ENCODE results near the gene PPARA.

The PPARA gene

DNA sequence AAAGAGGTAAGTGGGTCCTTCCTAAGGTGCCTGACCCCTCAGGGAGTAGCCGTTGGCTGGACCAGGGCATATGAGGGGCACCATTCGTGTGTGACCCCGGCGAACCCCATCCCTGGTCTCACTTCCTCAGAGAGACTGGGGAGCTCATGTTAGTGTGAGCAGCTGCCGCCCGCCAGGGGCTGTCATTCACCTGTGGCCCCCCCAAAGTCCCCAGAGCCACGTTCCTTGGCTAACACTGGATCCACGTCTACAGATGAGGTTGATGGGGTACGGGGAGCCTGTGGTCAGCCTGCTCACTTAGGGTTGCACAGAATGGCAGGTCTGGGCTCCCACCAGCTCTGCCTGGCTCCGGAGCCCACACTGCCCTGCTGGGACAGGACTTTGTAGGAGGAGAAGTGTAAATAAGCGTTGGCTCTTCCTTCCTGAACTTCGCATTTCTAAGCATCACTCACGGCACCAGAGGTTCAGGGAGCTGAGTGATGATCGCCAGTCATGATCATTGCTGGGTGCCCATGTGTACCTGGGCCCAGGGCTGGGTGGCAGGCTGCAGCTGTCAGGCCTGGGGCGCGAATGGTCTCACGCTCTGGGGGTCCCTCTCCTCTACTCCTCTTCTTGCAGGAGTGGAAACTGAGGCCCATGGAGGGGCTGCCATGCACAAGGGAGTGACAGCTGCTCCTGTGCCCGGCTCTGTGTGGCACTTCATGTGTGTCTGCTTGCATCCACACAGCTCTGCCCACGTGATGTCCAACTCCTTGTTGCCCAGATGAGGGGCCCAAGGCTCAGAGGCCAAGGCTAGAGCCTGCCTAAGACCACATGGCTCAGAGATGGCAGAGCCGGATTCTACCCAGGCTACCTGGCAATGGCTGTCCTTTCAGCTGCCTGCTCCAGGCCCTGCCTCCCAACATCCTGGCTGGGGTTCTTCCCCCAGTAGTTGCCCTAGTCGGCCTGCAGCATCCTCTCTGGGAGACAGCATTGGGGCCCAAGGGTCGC, 128.6 kb downstream of the PPARA start:
- DNase-seq (ENCODE audit: low read depth): no peak

DNA sequence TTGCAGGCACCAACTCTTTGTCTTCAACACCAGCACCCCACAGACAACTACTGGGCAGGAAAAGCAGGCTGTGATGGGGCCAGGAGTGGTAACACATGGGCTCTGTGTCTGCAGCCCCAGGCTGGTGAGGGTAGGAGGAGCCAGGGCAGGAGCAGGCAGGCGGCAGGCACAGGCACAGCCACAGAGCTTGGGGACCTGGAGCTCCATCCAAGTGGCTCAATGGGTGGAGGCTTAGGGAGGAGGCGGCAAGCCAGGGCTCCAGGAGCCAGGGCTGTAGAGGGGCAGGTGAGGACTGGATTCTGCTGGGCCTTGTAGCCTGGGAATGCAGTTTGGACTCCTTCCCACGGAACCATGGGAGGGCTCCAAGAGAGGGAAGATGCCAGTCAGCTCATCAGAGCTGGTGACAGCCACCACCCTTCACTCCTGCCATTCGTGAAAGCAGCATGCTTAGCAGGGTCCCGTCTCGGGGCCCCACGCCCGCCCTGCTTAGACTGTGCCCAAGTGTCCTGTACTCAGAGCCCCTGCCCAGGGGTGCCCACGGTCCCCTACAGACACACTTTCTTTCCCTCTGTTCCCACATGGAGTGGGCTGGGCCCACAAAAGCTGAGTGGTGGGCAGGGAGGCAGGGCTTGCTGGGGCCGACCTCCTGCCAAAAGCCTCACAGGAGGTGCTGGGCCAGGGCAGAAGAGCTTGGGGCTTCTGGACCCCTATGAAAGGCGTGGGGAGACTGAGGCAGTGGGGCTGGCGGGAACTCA, 129.9 kb downstream of the PPARA start:
- no peak for DNase-seq (ENCODE audit: low read depth)

DNA sequence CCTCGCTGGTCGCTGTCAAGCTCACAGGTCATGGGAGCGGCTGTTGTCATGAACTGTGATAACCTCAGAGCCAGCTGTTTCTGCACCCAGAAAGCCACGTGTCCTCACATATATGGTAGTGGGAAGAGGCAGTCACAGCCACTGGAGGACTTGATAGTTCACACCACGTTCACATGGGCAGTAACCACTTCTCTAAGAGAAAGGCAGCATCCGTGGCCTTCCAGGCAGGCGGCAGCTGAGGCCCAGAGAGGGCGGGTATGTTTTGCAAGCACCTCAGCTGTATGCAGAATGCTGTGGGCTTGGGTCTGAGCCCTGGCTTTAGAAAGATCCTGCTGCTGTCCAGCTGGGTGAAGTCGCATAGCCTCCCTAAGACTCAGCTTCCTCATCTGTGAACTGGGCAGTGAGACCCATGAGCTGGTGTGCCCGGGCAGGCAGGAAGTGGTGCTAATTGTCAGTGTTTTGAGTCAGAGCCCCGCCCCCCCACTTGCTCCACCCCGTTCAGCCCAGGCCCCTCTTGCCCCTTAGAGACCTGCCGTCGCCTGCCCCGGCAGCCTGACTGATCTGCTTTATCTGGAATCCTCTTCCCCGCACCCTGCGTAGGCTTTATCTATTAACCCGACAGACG, 130.8 kb downstream of the PPARA start:
- DNase-seq (ENCODE audit: low read depth): no peak

DNA sequence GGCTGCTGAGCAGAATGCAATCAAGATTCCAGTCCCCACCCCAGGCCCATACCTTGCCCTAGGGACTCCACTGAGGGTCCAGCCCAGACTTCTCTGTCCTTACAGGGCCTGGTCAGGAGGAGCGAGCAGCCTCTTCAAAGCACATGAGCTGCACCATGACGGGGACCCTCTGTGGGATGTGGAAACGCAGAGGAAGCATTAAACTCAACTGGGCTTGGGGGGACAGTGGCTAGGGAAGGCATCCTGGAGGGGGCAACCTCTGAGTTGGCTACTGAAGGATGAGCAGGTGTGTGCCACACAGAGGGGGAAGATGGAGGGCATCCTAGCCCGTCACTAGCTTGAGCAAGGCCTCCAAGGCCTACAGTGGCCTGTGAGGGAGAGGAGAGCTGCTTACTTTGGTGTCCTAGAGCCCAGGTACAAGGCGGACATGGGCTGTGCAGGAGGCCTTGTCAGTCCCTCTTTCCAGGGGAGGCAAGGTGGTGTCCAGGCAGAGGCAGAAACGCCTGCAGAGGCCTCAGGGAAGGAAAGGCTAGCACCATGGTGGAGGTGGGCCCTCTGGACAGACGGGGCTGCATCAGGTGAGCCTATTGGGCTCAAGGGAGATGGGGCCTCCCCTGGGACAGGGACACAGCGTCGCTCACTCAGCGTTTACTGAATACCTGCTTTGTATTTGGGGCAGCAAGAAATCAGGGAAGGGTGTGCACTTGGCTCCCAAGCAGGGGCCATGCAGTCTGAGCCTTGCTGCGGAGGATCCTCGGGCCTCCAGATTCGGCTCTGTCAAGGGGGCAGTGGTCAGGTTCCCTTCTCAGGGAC, 131.7 kb downstream of the PPARA start:
- no peak for DNase-seq (ENCODE audit: low read depth)

- no peak for DNase-seq (ENCODE audit: low read depth)
These were observed 135.7 kb downstream of the PPARA start for GRCh38 chr22:46286006-46286405.

- DNase-seq (ENCODE audit: low read depth): no peak
These were observed 136.9 kb downstream of the PPARA start for GRCh38 chr22:46286941-46287872.

DNA sequence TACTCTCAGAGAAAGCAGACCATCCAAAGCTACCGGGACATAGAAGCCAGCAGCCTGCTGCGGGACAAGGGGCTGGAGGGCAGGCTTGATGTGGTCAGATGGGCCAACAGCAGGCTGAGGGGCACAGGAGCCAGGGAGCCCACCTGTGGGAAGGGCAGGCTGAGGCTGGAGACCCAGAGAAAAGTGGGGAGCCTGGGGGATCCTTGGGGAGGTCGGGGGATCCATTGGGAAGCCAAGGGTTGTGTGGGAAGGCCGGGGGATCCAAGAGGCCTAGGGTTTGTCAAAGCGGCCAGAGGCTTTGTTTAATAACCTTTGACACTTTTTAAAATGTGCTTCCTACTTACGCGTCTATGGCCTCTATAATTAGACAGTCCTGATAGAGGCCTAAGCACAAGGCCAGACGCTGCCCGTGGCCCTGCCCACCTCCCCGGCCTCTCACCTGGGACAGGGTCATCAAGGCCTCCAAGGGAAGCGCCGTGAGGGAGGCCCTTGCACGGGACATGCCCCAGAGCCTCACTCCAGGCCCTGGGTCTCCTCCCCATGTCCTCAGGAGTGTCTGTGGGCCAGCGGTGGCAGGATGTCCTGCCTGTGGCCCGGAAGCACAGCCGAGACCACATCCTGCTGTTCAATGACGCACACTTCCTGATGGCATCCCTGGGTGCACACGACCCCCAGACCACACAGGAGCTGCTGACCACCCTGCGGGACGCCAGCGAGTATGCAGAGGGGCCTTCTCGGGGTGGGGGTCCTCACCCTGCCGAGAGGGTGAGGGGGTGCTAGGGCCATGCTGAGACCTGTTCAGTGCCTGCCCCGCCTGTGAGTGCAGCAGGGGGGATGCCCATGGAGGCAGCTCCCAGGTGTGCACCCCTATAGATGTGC, 137.8 kb downstream of the PPARA start:
- DNase-seq (ENCODE audit: low read depth): no peak

DNA sequence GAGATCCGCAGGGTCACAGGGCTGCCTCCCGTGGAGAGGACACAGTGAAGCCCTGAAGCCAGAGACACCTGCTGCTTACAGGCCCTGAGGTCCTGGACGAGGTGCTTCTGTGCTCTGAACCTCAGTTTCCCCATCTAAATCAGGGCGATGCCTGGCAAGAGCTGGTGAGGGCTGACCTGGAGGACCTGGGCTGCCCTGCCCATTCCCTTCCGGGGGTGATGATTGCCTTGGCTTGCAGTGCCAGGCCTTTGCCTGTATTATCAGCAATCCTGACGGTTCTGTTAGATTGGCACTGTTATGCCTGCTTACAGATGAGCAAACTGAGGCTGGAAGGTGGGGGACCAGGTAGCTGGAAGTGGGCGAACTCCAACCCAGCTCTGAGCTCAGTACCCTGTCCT, 138.5 kb downstream of the PPARA start:
- no peak for DNase-seq (ENCODE audit: low read depth)

DNA sequence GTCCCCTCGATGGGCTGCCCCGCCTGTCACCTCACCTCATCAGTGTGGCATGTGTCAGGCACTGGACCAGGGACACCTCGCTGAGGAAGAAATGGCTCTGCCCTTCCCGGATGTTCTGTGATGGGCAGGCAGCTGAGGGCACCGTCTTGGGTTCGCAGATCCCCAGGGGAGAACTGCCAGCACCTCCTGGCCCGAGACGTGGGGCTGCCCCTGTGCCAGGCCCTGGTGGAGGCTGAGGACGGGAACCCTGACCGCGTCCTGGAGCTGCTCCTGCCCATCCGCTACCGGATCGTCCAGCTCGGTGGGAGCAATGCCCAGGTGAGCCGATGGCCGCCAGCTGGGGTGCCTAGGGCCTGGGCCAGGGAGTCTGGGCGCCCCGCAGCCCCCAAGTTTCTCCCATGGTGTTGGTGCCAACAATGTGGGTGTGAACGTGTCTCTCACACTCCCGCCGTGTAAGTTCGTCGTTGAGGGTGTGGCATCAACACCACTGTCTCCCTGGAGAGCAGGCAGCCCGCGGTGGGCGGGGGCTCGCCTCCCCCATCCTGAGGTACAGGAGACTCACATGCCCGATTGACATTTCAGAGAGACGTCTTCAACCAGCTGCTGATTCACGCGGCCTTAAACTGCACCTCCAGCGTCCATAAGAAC, 139.0 kb downstream of the PPARA start:
- DNase-seq (ENCODE audit: low read depth): no peak

- no peak for DNase-seq (ENCODE audit: low read depth)
These were observed 140.0 kb downstream of the PPARA start for GRCh38 chr22:46290121-46290842.

DNA sequence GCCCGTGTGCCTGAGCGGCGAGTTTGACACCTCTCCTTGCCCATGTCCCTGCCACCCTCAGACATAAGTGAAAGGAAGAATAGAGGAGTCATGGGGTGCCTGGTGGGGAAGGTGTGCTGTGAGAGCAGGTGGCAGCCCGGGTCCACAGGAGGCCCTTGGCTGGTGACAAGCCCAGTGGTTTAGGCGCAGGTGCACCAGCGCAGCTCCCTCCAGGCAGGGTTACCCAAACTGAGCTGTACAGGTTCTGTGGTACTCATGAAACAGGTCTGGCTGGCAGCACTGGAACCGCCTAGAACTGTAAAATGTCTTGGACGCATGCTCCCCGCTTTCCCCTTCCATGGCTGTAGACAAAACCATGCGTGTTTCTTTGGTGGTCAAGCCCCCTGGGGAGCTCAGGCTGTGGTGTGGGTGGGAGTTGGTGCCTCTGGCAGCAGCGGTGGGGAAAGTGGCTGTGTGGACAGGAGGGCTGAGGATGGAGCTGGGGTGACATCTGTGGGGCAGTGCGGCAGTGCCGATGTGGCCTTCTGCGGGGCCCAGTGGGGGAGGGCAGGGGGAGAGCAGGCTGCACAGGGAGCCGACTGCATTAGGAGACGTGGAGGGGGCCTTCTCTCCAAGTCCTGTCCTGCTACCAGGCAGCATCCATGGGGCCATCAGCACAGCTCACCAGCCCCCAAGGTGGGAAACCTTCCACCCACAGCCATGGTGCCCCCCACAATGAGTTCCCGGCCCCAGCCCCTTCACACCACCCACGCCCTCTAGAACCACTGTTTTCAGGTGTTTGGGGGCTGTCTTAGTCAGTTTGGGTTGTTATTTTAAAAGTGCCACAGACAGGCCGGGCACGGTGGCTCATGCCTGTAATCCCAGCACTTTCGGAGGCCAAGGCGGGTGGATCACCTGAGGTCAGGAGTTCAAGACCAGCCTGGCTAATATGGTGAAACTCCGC, 140.8 kb downstream of the PPARA start:
- no peak for DNase-seq (ENCODE audit: low read depth)

- no peak for DNase-seq (ENCODE audit: low read depth)
These were observed 141.8 kb downstream of the PPARA start for GRCh38 chr22:46292173-46292572.

GRCh38 chr22:46292732-46293131, 142.4 kb downstream of the PPARA start:
- no peak for DNase-seq (ENCODE audit: low read depth)

Data from stimulated activated CD8-positive, alpha-beta memory T cell treated with anti-CD3 and anti-CD28 coated beads, Interleukin-7, amount 100 ng/mL, for 24 hours (primary cell).